ENCODE data around the gene CDKN1A. TPM values are rescaled to one million over a fixed set of nuclear protein-coding genes. Genes with fewer than 3 reads are reported as not detected.

Gene CDKN1A
- total and polyA plus RNA-seq, 10 of the 15 experiments (the other 5 are each of a cell fraction or from before 2014, with no cell fraction given) = 25.2 to 637 (median 216) TPM

- 73% methylated on average over 44 of the region's 44 CpGs for WGBS (ENCODE audit: insufficient coverage, insufficient replicate concordance, low lambda C conversion rate, missing lambda C conversion rate)
- in situ Hi-C loops (cut with MboI) (no loop called here), intact Hi-C loops (cut with micrococcal nuclease; ENCODE audit: unreplicated experiment) (no loop called here)
- Histone ChIP-seq H3K4me3 (no peak overlapping the region), H3K27ac (ENCODE audit: control insufficient read depth, insufficient read depth) (no peak overlapping the region), H4K20me1 (ENCODE audit: control insufficient read depth, insufficient read depth) (no peaks in the 10 kb centered on the region), H3K4me1 (ENCODE audit: control insufficient read depth, insufficient read depth, low read length) (peaks cover 85% of the 10 kb centered on the region), H3K9me3 (replicated peaks; ENCODE audit: control insufficient read depth, insufficient read depth, low read length) (no peaks in the 10 kb centered on the region; the same call in 1 of the 3 replicates), H3K79me2 (ENCODE audit: control insufficient read depth, insufficient read depth, low read length) (no peaks in the 10 kb centered on the region), H3K4me2 (ENCODE audit: control insufficient read depth, insufficient read depth) (no peak overlapping the region), H3K27me3 (replicated peaks in 1 of 2; ENCODE audit: control insufficient read depth in 2 of 2, insufficient read depth in 2 of 2, low read length in 1 of 2) (no peaks in the 10 kb centered on the region), H2AFZ (ENCODE audit: control insufficient read depth, low read depth, low read length) (no peak overlapping the region), H3K36me3 (ENCODE audit: control insufficient read depth in 2 of 2, insufficient read depth in 2 of 2, low read length in 1 of 2) (no peaks in the 10 kb centered on the region), H3K9ac (ENCODE audit: control insufficient read depth, insufficient read depth, low read length) (no peak overlapping the region)
- ChIA-PET POLR2A (interaction anchor here (11.8 kb wide), 1 partner anchor 17 kb away, joined by 77 read pairs; the partner anchor contains the start of gene CDKN1A), CTCF (interaction anchor here (1.2 kb wide), 1 partner anchor 10 kb away, joined by 3 read pairs; no protein-coding TSS in a partner anchor), SMC1A (ENCODE audit: uncharacterized antibody, unreplicated experiment) (interaction anchor here (1.6 kb wide), 1 partner anchor 18 kb away, joined by 5 read pairs; no protein-coding TSS in a partner anchor), RAD21 (ENCODE audit: unreplicated experiment) (interaction anchor here (1.3 kb wide), 1 partner anchor 21 kb away, joined by 3 read pairs; no protein-coding TSS in a partner anchor)
- DNase-seq (ENCODE audit: low read depth, low spot score) = no peak
- FAIRE-seq = no peak
- peak; percentile 2 for TF ChIP-seq PBX3 (IDR thresholded peaks at IDR 0.05; ENCODE audit: insufficient replicate concordance, low read depth, low read length)
- peak; percentile 79 for TF ChIP-seq BCL3 (IDR thresholded peaks at IDR 0.05; ENCODE audit: borderline replicate concordance, insufficient read depth, low read depth, low read length, poor library complexity, severe bottlenecking)
- TF ChIP-seq BHLHE40 (IDR thresholded peaks at IDR 0.05; ENCODE audit: borderline replicate concordance in 1 of 2, low read depth in 2 of 2, low read length in 1 of 2) = no peak
- TF ChIP-seq RUNX3 (IDR thresholded peaks at IDR 0.05; ENCODE audit: low read length) = 0 out of 2 replicates have a peak, but pooled peaks have one; percentile 10
- no TSS peak for BruUV-seq (replicated peaks)
- ATAC-seq = no peak
Observed at GRCh38 chr6:36660771-36661471, 17.6 kb upstream of the CDKN1A start.
